Osteocyte (in vitro differentiated cells): Measurements from ENCODE around the gene ACSF3. TPM values are rescaled to one million over a fixed set of nuclear protein-coding genes. Genes with fewer than 3 reads are reported as not detected.

Experiments
- DNase-seq: peaks from one replicate; pipeline ENCODE4 v3.0.0; 2021; ENCODE audit warnings: mixed read lengths; ENCODE audit not compliant: unreplicated experiment; ENCODE audit errors: extremely low spot score
- H3K27ac Mint-ChIP-seq: one replicate; pipeline ENCODE4 v1.8.0; 2021; ENCODE audit warnings: mild to moderate bottlenecking, mixed read lengths; ENCODE audit not compliant: unreplicated experiment
- H3K27me3 Mint-ChIP-seq: one replicate; pipeline ENCODE4 v1.8.0; 2021; ENCODE audit warnings: mixed read lengths; ENCODE audit not compliant: unreplicated experiment
- H3K36me3 Mint-ChIP-seq: one replicate; pipeline ENCODE4 v1.8.0; 2021; ENCODE audit warnings: mixed read lengths; ENCODE audit not compliant: unreplicated experiment
- H3K4me1 Mint-ChIP-seq: one replicate; pipeline ENCODE4 v1.8.0; 2021; ENCODE audit warnings: mixed read lengths; ENCODE audit not compliant: unreplicated experiment
- H3K4me3 Mint-ChIP-seq: one replicate; pipeline ENCODE4 v1.8.0; 2021; ENCODE audit warnings: mild to moderate bottlenecking, moderate library complexity, mixed read lengths; ENCODE audit not compliant: unreplicated experiment
- H3K9me3 Mint-ChIP-seq: one replicate; pipeline ENCODE4 v1.8.0; 2021; ENCODE audit warnings: mixed read lengths; ENCODE audit not compliant: unreplicated experiment
- total RNA-seq: library from RNA; stranded (reverse); gene quantifications from 2 replicates; pipeline ENCODE4 v1.2.1, GENCODE V29; 2021
- TF ChIP-seq, protein P1 (sequence below): fragments of 200-600 bp; sonication (generic); IDR thresholded peaks from 2 replicates; pipeline ENCODE4 v1.5.0; 2021; ENCODE audit warnings: antibody characterized with exemption, mild to moderate bottlenecking, moderate library complexity

Gene ACSF3
- total RNA-seq, 1 donor from 2014 or later = 33.5 TPM

DNA sequence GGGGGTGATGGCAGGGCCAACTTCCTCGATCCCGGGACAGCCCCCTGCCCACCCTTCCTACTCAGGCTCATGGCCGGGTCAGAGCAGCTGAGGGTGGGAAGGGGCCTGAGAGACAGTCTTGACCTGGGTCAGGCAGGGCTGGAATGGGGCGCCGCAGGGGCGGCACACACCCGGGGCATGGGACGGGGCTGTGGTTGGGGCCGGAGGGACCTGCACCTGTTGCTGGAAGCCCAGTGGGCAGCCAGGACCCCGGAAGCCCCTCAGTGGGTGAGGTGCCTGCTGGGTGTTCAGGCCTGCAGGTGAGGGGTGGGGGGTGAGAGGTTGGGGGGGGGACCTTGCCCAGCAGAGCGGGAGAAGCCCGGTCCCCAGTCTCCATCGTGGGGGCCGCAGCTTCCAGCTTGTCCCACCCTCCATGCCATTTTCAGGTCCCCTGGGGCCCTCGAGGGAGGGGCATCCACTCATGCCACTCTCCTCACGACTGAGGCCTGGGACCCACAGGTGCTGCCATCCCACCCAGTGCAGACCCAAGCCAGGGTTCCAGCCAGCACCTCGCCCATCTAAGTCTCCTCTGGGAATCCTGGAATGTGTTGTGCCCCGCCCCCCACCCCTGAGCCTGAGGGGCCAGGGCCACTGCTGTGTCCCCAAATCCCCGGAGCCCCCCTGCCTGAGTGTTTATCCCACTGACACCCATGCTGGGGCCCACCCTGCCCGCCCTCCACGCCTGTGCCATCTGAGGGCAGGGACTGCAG is 43.4 kb upstream of the ACSF3 start:
- no peak overlapping the region for H3K27ac Mint-ChIP-seq
- H3K9me3 Mint-ChIP-seq = no peaks in the 10 kb centered on the region
- peaks cover 5% of the 10 kb centered on the region for H3K27me3 Mint-ChIP-seq
- no peak overlapping the region for H3K4me3 Mint-ChIP-seq
- H3K4me1 Mint-ChIP-seq = no peaks in the 10 kb centered on the region
- no peaks in the 10 kb centered on the region for H3K36me3 Mint-ChIP-seq
- DNase-seq = no peak
- TF ChIP-seq, protein P1, sequence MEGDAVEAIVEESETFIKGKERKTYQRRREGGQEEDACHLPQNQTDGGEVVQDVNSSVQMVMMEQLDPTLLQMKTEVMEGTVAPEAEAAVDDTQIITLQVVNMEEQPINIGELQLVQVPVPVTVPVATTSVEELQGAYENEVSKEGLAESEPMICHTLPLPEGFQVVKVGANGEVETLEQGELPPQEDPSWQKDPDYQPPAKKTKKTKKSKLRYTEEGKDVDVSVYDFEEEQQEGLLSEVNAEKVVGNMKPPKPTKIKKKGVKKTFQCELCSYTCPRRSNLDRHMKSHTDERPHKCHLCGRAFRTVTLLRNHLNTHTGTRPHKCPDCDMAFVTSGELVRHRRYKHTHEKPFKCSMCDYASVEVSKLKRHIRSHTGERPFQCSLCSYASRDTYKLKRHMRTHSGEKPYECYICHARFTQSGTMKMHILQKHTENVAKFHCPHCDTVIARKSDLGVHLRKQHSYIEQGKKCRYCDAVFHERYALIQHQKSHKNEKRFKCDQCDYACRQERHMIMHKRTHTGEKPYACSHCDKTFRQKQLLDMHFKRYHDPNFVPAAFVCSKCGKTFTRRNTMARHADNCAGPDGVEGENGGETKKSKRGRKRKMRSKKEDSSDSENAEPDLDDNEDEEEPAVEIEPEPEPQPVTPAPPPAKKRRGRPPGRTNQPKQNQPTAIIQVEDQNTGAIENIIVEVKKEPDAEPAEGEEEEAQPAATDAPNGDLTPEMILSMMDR = no peak

DNA sequence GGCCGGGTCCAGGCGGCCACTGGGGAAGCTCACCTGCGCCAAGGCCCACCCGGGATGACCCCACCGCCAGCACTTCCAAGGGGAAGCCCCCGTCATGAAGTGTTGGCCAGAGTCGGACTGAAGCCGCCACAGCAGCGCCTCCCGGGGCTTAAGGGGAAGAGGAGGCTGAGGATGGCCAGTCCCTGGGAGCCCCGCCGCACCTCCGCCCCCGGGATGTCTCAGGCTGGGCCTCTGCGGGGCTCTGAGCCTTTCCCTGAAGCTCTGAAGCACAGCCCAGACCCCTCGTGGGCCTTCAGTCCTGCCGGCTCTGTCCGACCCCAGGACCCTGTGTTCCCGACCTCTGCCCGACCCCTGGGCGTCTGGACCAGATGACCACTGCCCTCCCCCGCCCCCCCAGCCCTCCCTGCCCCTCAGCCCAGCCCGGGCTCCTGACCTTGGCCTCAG is 42.8 kb upstream of the ACSF3 start:
- H3K4me1 Mint-ChIP-seq = no peaks in the 10 kb centered on the region
- no peaks in the 10 kb centered on the region for H3K9me3 Mint-ChIP-seq
- no peaks in the 10 kb centered on the region for H3K36me3 Mint-ChIP-seq
- H3K27me3 Mint-ChIP-seq = peaks cover 5% of the 10 kb centered on the region
- TF ChIP-seq, protein P1 = no peak
- no peak overlapping the region for H3K27ac Mint-ChIP-seq
- no peak for DNase-seq
- no peak overlapping the region for H3K4me3 Mint-ChIP-seq

DNA sequence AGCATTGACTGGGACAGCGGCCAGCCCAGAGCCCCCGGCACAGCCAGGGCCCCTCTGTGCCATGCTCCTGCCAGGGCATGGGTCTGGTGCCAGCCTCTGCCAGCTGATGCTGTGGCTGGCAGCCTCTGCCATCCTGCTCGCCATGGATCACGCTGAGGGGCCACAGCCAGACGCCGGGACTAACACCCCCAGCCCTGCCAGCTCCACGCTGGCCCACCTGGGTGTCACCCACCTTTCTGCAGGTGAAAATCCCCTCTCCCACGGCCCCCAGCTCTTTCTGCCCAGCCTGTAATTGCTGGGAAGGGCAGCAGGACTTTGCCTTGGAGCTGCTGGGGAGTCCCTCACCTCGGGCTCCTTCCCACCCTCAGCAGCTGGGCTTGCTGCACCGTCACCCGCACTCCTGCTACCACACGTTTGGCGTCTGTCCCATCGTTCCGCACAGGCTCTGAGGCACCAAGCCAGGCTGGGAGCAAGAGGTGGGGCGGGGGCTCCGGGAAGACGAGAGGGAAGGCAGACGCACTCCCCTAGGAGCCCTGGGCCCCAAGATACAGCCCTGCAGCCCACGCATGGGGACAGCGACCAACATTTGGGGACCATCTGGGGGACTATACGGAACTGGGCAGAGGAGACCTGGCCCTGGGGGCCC is 42.0 kb upstream of the ACSF3 start:
- H3K4me1 Mint-ChIP-seq = no peaks in the 10 kb centered on the region
- H3K4me3 Mint-ChIP-seq = no peak overlapping the region
- no peaks in the 10 kb centered on the region for H3K36me3 Mint-ChIP-seq
- no peaks in the 10 kb centered on the region for H3K9me3 Mint-ChIP-seq
- TF ChIP-seq, protein P1 = no peak
- no peak for DNase-seq
- H3K27ac Mint-ChIP-seq = no peak overlapping the region
- H3K27me3 Mint-ChIP-seq = peaks cover 5% of the 10 kb centered on the region

DNA sequence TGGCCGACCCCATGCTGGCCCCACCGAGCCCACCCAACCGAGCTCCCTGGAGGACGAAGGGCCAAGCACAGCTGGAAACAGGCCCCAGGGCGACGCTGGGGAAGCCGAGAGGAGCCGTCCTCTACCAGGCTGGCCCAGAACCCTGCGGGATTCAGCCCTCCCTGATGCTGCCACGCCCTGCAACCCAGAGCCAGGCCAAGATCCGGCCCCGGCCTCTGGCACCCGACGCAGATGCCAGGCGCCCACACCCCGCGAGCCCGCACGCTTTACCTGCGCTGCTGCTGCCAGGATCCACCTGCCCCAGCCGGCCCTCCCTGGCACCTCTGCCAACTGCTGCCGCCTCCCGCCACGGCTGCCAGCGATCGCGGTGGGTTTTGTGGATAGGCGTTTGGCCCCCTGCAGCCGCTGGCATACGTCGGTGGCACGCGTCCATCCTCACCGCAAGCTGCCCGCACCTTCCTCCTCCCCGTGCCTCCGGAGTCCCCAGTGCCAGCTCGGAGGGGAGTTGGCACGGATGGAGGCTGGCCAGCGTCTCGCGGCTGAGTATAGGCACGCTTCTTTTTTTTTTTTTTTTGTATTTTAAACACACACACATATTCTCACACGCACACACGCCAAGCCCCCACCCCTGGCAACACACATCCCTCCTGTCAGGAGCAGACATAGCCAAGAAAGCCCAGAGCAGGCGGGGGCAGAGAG is 41.3 kb upstream of the ACSF3 start:
- H3K36me3 Mint-ChIP-seq = no peaks in the 10 kb centered on the region
- no peaks in the 10 kb centered on the region for H3K4me1 Mint-ChIP-seq
- H3K9me3 Mint-ChIP-seq = no peaks in the 10 kb centered on the region
- TF ChIP-seq, protein P1 = no peak
- no peak overlapping the region for H3K27ac Mint-ChIP-seq
- H3K27me3 Mint-ChIP-seq = peaks cover 5% of the 10 kb centered on the region
- no peak overlapping the region for H3K4me3 Mint-ChIP-seq
- no peak for DNase-seq
